ENCODE measurements around the gene ICAM2. TPM values are rescaled to one million over a fixed set of nuclear protein-coding genes. Genes with fewer than 3 reads are reported as not detected.
"Not testable (repeated sequence)": the region's sequence is repeated elsewhere in the genome, so short reads cannot be mapped to it uniquely, and the experiment has no call there.

The ICAM2 gene
- total RNA-seq, 4 donors from 2014 or later = 7.2 to 71.1 (median 36.7) TPM

DNA sequence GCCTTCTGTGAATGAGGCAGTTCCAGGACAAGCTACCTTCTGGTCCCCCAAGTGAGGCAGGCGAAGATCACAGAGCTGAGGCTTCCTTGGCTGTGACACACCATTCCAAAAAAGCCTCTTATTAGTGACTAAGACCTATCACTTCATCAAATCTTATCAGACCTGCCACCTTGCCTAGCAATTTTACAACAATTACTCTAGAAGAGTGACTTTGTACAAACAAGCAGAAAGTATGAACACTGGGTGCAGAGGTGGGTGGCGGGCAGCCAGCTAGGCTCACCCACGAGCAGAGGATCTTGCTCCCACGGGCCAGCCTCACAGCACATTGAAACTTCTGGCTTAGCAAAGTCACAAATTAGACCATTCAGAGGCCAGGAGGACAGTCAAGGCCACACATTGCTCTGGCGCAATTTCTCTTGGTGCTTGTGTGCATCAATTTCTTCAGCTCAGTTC is 2.2 kb upstream of the ICAM2 start:
- H3K4me1 ChIP-seq = peaks cover 0 to 8% (median 0%) of the 10 kb centered on the region in 3 donors
- H3K9me3 ChIP-seq = no peaks in the 10 kb centered on the region
- WGBS, 2 donors (ENCODE audit: low coverage in 1 of 2) = 74 to 75% methylated on average over 2 to 5 of the region's 5 CpGs
- no peaks in the 10 kb centered on the region for H3K36me3 ChIP-seq
- peaks cover 5% of the 10 kb centered on the region for H3K27me3 ChIP-seq
- TF ChIP-seq POLR2A (IDR thresholded peaks at IDR 0.05) (no peak), POLR2AphosphoS5 (IDR thresholded peaks at IDR 0.05) (no peak), EP300 (IDR thresholded peaks at IDR 0.05) (no peak)
- TF ChIP-seq, protein P1, sequence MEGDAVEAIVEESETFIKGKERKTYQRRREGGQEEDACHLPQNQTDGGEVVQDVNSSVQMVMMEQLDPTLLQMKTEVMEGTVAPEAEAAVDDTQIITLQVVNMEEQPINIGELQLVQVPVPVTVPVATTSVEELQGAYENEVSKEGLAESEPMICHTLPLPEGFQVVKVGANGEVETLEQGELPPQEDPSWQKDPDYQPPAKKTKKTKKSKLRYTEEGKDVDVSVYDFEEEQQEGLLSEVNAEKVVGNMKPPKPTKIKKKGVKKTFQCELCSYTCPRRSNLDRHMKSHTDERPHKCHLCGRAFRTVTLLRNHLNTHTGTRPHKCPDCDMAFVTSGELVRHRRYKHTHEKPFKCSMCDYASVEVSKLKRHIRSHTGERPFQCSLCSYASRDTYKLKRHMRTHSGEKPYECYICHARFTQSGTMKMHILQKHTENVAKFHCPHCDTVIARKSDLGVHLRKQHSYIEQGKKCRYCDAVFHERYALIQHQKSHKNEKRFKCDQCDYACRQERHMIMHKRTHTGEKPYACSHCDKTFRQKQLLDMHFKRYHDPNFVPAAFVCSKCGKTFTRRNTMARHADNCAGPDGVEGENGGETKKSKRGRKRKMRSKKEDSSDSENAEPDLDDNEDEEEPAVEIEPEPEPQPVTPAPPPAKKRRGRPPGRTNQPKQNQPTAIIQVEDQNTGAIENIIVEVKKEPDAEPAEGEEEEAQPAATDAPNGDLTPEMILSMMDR (IDR thresholded peaks at IDR 0.05) = no peak
- no peak overlapping the region for H3K4me3 ChIP-seq
- no peak for ATAC-seq
- no peak overlapping the region for H3K27ac ChIP-seq

DNA sequence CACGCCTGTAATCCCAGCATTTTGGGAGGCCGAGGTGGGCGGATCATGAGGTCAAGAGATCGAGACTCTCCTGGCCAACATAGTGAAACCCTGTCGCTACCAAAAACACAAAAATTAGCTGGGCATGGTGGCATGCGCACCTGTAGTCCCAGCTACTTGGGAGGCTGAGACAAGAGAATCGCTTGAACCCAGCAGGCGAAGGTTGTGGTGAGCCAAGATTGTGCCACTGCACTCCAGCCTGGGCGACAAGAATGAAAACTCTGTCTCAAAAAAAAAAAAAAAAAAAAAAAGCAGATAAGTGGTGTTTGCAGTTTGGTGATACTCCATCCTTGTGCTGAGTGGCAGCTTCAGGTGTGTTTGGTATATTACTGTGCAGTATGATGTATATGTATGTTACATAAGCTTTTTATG is 877 bp downstream of the ICAM2 start:
- not testable (repeated sequence) for H3K36me3 ChIP-seq, H3K4me1 ChIP-seq, ATAC-seq, H3K27me3 ChIP-seq, H3K9me3 ChIP-seq
- H3K27ac ChIP-seq = peak overlapping the region in 3 of 4 donors; percentile 65 to 80 (median 74)
- WGBS, 2 donors (ENCODE audit: low coverage in 1 of 2) = 46 to 61% methylated on average over 3 to 4 of the region's 9 CpGs
- peak overlapping the region in 1 of 2 donors; percentile 48 for H3K4me3 ChIP-seq

DNA sequence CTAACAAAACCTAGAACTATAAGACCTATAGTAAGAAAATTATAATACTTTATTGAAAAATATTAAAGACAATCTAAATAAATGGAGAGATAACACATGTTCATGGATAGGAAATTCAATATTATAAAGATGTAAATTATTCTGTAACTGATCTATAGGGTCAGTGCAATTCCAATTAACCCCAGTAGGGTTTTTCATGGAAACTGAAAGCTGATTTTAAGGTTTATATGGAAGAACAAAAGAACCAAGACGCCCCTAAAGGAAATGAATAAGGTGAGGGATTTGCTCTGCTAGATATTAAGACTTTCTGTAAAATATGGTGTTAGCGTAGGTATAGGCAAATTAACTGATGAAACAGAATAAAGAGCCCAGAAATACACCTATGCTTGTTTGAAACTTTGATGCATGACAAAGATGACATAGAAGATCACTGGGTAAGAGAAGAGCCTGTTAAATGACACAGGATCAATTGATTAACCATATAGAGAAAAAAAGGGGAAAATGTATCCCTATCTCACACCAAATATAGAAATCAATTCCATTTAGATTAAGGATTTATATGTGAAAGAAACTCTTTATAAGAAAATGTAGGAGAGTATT is 3.0 kb downstream of the ICAM2 start:
- H3K27me3 ChIP-seq = peaks cover 8% of the 10 kb centered on the region
- no peak overlapping the region for H3K4me3 ChIP-seq
- H3K4me1 ChIP-seq = no peaks in the 10 kb centered on the region
- no peaks in the 10 kb centered on the region for H3K9me3 ChIP-seq
- 75 to 83% methylated on average over 2 of the region's 2 CpGs for WGBS, 2 donors (ENCODE audit: low coverage in 1 of 2)
- no peak for ATAC-seq
- H3K36me3 ChIP-seq = no peaks in the 10 kb centered on the region
- TF ChIP-seq EP300 (IDR thresholded peaks at IDR 0.05) = no peak
- no peak for TF ChIP-seq POLR2A (IDR thresholded peaks at IDR 0.05)
- TF ChIP-seq, protein P1 (IDR thresholded peaks at IDR 0.05) = peak in 2 of 4 experiments; percentile 8 to 9
- H3K27ac ChIP-seq = no peak overlapping the region

DNA sequence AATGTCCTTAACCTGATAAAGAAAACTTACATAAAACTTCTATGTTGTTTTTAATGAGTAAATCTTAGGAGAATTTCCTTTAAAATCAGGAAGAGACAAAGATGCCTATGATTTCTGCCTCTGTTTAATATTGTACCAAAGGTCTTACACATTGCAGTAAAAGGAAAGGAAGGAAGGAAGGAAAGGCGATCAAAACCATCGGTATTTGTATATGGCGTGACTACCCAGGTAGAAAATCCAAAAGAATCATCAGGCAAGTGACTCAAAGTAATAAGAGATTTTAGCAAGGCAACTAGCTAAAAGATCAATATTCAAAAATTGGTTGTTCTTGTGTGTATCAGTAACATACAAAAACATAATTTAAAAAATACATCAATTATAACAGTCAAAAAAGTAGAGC is 3.5 kb downstream of the ICAM2 start:
- no peaks in the 10 kb centered on the region for H3K36me3 ChIP-seq
- no peak for TF ChIP-seq POLR2A (IDR thresholded peaks at IDR 0.05)
- TF ChIP-seq, protein P1 (IDR thresholded peaks at IDR 0.05) = no peak
- H3K9me3 ChIP-seq = no peaks in the 10 kb centered on the region
- no peak overlapping the region for H3K4me3 ChIP-seq
- no peak for ATAC-seq
- peak overlapping the region in 2 of 4 donors; percentile 29 to 48 for H3K27ac ChIP-seq
- WGBS, 2 donors (ENCODE audit: low coverage in 1 of 2) = 59 to 84% methylated on average over 3 of the region's 3 CpGs
- peaks cover 8% of the 10 kb centered on the region for H3K27me3 ChIP-seq
- no peaks in the 10 kb centered on the region for H3K4me1 ChIP-seq

DNA sequence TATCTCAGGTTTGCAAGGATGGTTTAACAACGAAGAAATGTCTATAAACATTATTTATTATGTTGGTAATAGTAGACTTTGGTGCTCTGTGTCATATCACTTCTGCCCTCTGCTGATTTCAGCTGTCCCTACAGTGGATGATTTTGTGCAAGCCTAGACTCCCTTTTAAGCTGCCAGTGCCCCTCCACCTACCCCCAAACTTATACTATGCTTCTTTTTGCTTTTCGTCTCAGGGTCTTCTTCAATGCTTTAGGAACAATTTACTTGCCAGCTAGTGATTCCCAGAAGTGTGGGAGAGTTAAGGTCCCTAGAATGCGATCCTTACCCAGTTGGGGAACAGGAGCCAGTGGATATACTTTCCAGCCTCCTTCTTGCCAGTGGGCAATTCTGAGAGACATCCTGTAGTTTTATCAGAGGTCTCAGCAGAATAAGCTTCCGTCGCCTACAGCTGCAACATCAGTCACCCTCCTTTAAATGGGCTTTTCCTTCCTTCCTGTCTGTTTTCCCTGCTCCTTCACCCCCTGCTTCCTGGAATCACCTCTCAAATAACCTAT is 4.1 kb downstream of the ICAM2 start:
- H3K4me3 ChIP-seq = no peak overlapping the region
- no peaks in the 10 kb centered on the region for H3K9me3 ChIP-seq
- H3K4me1 ChIP-seq = no peaks in the 10 kb centered on the region
- peaks cover 10% of the 10 kb centered on the region for H3K27me3 ChIP-seq
- peak overlapping the region in 3 of 4 donors; percentile 20 to 48 (median 29) for H3K27ac ChIP-seq
- 41 to 51% methylated on average over 4 to 5 of the region's 5 CpGs for WGBS, 2 donors (ENCODE audit: low coverage in 1 of 2)
- TF ChIP-seq EP300 (IDR thresholded peaks at IDR 0.05) = no peak
- TF ChIP-seq, protein P1 (IDR thresholded peaks at IDR 0.05) = peak in 2 of 4 experiments; percentile 7 to 22
- TF ChIP-seq POLR2A (IDR thresholded peaks at IDR 0.05) = no peak
- no peak for TF ChIP-seq POLR2AphosphoS5 (IDR thresholded peaks at IDR 0.05)
- no peaks in the 10 kb centered on the region for H3K36me3 ChIP-seq
- no peak for ATAC-seq

Data from gastroesophageal sphincter (tissue), 4 donors.